HepG2 (cell line): ENCODE measurements around the gene ZFYVE26.

Experiments
- EED ChIP-seq: sonication (generic); formaldehyde crosslinking; IDR thresholded peaks from 2 replicates; pipeline ENCODE4 v1.5.0; 2020; ENCODE audit warnings: mild to moderate bottlenecking, missing genetic modification reagents
- FOXJ3 ChIP-seq: sonication (generic); formaldehyde crosslinking; IDR thresholded peaks from 2 replicates; pipeline ENCODE4 v1.4.0; 2020; ENCODE audit warnings: missing genetic modification reagents, mild to moderate bottlenecking, borderline replicate concordance
- HNRNPK ChIP-seq: fragments of 200-400 bp; formaldehyde crosslinking; IDR thresholded peaks from 2 replicates; pipeline ENCODE4 v1.6.1; 2018; ENCODE audit warnings: low read length, low read depth, moderate library complexity, mild to moderate bottlenecking; ENCODE audit not compliant: poor library complexity, severe bottlenecking
- JUNB ChIP-seq: sonication (generic); formaldehyde crosslinking; IDR thresholded peaks from 2 replicates; pipeline ENCODE4 v1.8.0; 2022; ENCODE audit warnings: missing genetic modification reagents, mild to moderate bottlenecking, borderline replicate concordance
- KAT7 ChIP-seq: IDR thresholded peaks from 2 replicates; pipeline ENCODE4 v1.6.1; 2018; ENCODE audit warnings: borderline replicate concordance, missing compliant biosample characterization
- KLF11 ChIP-seq: IDR thresholded peaks from 2 replicates; pipeline ENCODE4 v1.6.1; 2016; ENCODE audit warnings: missing compliant biosample characterization
- NCOR1 ChIP-seq: fragments of 200-600 bp; sonication (generic); IDR thresholded peaks from 2 replicates; pipeline ENCODE4 v1.7.0; 2017; ENCODE audit warnings: antibody characterized with exemption, low read length, borderline replicate concordance
- POLR2A ChIP-seq, 2 experiments: IDR thresholded peaks; 2 replicates each; pipeline ENCODE4 v1.6.1; 2011; ENCODE audit warnings: low read depth in 2 of 2, low read length in 2 of 2, mild to moderate bottlenecking in 1 of 2, moderate library complexity in 1 of 2; ENCODE audit not compliant: insufficient read depth in 1 of 2
- RARA ChIP-seq: IDR thresholded peaks from 2 replicates; pipeline ENCODE4 v1.6.1; 2016; ENCODE audit warnings: missing genetic modification reagents, missing compliant biosample characterization
- TF ChIP-seq, protein P1 (sequence below): sonication (generic); formaldehyde crosslinking; IDR thresholded peaks from 2 replicates; pipeline ENCODE4 v1.4.0; 2020; ENCODE audit warnings: missing genetic modification reagents
- TF ChIP-seq, protein P2 (sequence below): sonication (generic); formaldehyde crosslinking; IDR thresholded peaks from 2 replicates; pipeline ENCODE4 v1.5.0; 2020; ENCODE audit warnings: mild to moderate bottlenecking, missing genetic modification reagents, moderate library complexity
- TF ChIP-seq, protein P3 (sequence below): fragments of 450-650 bp; IDR thresholded peaks from 2 replicates; pipeline ENCODE4 v1.6.1; 2017; ENCODE audit warnings: mild to moderate bottlenecking
- TF ChIP-seq, protein P4 (sequence below): sonication (generic); formaldehyde crosslinking; IDR thresholded peaks from 2 replicates; pipeline ENCODE4 v1.4.0; 2020; ENCODE audit warnings: missing genetic modification reagents
- TF ChIP-seq, protein P5 (sequence below): sonication (generic); formaldehyde crosslinking; conservative IDR thresholded peaks from 2 replicates; pipeline ENCODE4 v1.4.0; 2020; ENCODE audit warnings: mild to moderate bottlenecking, missing genetic modification reagents, moderate library complexity

DNA sequence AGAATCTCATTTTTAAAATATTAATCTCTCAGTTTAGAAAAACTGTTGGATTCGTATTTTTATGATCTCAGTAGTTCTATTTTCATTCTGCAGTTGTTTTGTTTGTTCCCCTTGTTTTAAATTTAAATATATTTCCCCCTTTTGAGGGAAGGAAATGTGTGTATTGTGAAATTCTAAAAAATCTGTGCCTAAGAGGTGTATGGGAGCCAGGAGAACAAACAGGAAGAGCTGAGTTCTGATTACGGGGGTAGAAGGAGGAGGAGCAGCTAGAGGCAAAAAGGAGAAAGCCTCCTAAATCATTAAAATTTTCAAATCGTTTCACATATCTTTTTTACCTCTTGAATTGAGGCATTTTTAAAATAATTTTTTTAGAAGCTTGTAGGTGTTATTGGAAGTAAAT, 112.4 kb downstream of the ZFYVE26 start:
- TF ChIP-seq, protein P1, sequence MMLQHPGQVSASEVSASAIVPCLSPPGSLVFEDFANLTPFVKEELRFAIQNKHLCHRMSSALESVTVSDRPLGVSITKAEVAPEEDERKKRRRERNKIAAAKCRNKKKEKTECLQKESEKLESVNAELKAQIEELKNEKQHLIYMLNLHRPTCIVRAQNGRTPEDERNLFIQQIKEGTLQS, result no peak
- no peak for TF ChIP-seq RARA (CRISPR knock-in tag)
- TF ChIP-seq, protein P2, sequence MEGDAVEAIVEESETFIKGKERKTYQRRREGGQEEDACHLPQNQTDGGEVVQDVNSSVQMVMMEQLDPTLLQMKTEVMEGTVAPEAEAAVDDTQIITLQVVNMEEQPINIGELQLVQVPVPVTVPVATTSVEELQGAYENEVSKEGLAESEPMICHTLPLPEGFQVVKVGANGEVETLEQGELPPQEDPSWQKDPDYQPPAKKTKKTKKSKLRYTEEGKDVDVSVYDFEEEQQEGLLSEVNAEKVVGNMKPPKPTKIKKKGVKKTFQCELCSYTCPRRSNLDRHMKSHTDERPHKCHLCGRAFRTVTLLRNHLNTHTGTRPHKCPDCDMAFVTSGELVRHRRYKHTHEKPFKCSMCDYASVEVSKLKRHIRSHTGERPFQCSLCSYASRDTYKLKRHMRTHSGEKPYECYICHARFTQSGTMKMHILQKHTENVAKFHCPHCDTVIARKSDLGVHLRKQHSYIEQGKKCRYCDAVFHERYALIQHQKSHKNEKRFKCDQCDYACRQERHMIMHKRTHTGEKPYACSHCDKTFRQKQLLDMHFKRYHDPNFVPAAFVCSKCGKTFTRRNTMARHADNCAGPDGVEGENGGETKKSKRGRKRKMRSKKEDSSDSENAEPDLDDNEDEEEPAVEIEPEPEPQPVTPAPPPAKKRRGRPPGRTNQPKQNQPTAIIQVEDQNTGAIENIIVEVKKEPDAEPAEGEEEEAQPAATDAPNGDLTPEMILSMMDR (CRISPR knock-in tag), result no peak
- TF ChIP-seq, protein P3, sequence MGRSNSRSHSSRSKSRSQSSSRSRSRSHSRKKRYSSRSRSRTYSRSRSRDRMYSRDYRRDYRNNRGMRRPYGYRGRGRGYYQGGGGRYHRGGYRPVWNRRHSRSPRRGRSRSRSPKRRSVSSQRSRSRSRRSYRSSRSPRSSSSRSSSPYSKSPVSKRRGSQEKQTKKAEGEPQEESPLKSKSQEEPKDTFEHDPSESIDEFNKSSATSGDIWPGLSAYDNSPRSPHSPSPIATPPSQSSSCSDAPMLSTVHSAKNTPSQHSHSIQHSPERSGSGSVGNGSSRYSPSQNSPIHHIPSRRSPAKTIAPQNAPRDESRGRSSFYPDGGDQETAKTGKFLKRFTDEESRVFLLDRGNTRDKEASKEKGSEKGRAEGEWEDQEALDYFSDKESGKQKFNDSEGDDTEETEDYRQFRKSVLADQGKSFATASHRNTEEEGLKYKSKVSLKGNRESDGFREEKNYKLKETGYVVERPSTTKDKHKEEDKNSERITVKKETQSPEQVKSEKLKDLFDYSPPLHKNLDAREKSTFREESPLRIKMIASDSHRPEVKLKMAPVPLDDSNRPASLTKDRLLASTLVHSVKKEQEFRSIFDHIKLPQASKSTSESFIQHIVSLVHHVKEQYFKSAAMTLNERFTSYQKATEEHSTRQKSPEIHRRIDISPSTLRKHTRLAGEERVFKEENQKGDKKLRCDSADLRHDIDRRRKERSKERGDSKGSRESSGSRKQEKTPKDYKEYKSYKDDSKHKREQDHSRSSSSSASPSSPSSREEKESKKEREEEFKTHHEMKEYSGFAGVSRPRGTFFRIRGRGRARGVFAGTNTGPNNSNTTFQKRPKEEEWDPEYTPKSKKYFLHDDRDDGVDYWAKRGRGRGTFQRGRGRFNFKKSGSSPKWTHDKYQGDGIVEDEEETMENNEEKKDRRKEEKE, result no peak
- TF ChIP-seq HNRNPK, result no peak
- TF ChIP-seq, protein P4, sequence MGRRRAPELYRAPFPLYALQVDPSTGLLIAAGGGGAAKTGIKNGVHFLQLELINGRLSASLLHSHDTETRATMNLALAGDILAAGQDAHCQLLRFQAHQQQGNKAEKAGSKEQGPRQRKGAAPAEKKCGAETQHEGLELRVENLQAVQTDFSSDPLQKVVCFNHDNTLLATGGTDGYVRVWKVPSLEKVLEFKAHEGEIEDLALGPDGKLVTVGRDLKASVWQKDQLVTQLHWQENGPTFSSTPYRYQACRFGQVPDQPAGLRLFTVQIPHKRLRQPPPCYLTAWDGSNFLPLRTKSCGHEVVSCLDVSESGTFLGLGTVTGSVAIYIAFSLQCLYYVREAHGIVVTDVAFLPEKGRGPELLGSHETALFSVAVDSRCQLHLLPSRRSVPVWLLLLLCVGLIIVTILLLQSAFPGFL (CRISPR knock-in tag), result no peak
- TF ChIP-seq, protein P5, sequence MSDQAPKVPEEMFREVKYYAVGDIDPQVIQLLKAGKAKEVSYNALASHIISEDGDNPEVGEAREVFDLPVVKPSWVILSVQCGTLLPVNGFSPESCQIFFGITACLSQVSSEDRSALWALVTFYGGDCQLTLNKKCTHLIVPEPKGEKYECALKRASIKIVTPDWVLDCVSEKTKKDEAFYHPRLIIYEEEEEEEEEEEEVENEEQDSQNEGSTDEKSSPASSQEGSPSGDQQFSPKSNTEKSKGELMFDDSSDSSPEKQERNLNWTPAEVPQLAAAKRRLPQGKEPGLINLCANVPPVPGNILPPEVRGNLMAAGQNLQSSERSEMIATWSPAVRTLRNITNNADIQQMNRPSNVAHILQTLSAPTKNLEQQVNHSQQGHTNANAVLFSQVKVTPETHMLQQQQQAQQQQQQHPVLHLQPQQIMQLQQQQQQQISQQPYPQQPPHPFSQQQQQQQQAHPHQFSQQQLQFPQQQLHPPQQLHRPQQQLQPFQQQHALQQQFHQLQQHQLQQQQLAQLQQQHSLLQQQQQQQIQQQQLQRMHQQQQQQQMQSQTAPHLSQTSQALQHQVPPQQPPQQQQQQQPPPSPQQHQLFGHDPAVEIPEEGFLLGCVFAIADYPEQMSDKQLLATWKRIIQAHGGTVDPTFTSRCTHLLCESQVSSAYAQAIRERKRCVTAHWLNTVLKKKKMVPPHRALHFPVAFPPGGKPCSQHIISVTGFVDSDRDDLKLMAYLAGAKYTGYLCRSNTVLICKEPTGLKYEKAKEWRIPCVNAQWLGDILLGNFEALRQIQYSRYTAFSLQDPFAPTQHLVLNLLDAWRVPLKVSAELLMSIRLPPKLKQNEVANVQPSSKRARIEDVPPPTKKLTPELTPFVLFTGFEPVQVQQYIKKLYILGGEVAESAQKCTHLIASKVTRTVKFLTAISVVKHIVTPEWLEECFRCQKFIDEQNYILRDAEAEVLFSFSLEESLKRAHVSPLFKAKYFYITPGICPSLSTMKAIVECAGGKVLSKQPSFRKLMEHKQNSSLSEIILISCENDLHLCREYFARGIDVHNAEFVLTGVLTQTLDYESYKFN (CRISPR knock-in tag), result no peak
- TF ChIP-seq KLF11, result no peak
- no peak for TF ChIP-seq FOXJ3 (CRISPR knock-in tag)
- TF ChIP-seq KAT7 (CRISPR knock-in tag), result no peak
- no peak for TF ChIP-seq JUNB (CRISPR knock-in tag)
- no peak for TF ChIP-seq POLR2A (IDR thresholded peaks at IDR 0.05; ENCODE audit: insufficient read depth in 1 of 2, low read depth in 2 of 2, low read length in 2 of 2)
- no peak for TF ChIP-seq EED (CRISPR knock-in tag)
- TF ChIP-seq NCOR1, result no peak
